Sigmoid colon (tissue), 4 donors: ENCODE data around the gene COL6A5.

Experiments used
- EP300 ChIP-seq, 4 donors: sonication (generic); formaldehyde crosslinking; IDR thresholded peaks; one replicate each; pipeline ENCODE4 v1.6.1; 2017; ENCODE audit warnings: antibody characterized with exemption in 4 of 4
- POLR2A ChIP-seq, 2 donors: fragments of 450-650 bp; IDR thresholded peaks; one replicate each; pipeline ENCODE4 v1.6.1; 2016; ENCODE audit warnings: antibody characterized with exemption in 2 of 2, mild to moderate bottlenecking in 2 of 2, moderate library complexity in 2 of 2
- POLR2AphosphoS5 ChIP-seq, 4 donors: sonication (generic); formaldehyde crosslinking; IDR thresholded peaks; one replicate each; pipeline ENCODE4 v1.6.1; 2017; ENCODE audit warnings: antibody characterized with exemption in 4 of 4
- TF ChIP-seq, protein P1 (sequence below), 4 experiments: fragments of 450-650 bp in 3 of 4; fragments of 200-600 bp in 1 of 4; IDR thresholded peaks; one replicate each; pipeline ENCODE4 v1.5.1; 2016 to 2019; ENCODE audit warnings: antibody characterized with exemption in 4 of 4, mild to moderate bottlenecking in 3 of 4, moderate library complexity in 2 of 4

DNA sequence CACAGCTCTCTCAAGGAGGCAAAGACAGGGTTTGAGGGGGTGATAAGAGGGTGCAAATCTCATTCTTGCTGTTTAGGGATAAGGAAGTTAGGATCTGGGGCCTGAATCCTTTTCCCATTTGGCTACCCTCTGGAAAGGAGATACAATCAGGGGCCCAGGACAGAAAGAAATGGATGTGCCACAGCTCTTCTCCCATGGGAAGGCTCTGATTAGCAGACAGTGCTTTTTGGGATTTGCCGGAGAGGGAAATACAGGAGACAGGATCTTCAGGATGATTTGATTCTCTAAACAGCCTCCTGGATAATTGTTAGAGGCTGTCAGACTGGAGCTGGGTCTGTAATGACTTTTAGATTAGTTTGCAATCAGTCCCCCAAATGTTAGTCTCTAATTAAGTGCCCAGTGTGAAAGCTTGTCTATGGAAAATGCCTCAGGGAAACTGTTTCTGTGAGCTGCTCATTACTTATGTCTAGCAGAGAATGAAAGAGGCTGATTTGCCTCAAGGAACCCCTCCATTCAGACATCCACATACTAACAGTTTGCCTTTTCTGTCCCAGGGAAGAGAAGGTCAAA is 67.6 kb downstream of the COL6A5 start:
- TF ChIP-seq, protein P1, sequence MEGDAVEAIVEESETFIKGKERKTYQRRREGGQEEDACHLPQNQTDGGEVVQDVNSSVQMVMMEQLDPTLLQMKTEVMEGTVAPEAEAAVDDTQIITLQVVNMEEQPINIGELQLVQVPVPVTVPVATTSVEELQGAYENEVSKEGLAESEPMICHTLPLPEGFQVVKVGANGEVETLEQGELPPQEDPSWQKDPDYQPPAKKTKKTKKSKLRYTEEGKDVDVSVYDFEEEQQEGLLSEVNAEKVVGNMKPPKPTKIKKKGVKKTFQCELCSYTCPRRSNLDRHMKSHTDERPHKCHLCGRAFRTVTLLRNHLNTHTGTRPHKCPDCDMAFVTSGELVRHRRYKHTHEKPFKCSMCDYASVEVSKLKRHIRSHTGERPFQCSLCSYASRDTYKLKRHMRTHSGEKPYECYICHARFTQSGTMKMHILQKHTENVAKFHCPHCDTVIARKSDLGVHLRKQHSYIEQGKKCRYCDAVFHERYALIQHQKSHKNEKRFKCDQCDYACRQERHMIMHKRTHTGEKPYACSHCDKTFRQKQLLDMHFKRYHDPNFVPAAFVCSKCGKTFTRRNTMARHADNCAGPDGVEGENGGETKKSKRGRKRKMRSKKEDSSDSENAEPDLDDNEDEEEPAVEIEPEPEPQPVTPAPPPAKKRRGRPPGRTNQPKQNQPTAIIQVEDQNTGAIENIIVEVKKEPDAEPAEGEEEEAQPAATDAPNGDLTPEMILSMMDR (IDR thresholded peaks at IDR 0.05), result no peak
- no peak for TF ChIP-seq POLR2AphosphoS5 (IDR thresholded peaks at IDR 0.05)
- no peak for TF ChIP-seq POLR2A (IDR thresholded peaks at IDR 0.05)
- no peak for TF ChIP-seq EP300 (IDR thresholded peaks at IDR 0.05)
